SKM-1 treated with dmso at 0.1 percent for 144 hours (cell line): ENCODE measurements around the gene CARTPT.

Source experiments
- DNase-seq: peaks from one replicate; lab custom pipeline; 2025; ENCODE audit not compliant: unreplicated experiment; lab: John Stamatoyannopoulos, UW

CARTPT gene

DNA sequence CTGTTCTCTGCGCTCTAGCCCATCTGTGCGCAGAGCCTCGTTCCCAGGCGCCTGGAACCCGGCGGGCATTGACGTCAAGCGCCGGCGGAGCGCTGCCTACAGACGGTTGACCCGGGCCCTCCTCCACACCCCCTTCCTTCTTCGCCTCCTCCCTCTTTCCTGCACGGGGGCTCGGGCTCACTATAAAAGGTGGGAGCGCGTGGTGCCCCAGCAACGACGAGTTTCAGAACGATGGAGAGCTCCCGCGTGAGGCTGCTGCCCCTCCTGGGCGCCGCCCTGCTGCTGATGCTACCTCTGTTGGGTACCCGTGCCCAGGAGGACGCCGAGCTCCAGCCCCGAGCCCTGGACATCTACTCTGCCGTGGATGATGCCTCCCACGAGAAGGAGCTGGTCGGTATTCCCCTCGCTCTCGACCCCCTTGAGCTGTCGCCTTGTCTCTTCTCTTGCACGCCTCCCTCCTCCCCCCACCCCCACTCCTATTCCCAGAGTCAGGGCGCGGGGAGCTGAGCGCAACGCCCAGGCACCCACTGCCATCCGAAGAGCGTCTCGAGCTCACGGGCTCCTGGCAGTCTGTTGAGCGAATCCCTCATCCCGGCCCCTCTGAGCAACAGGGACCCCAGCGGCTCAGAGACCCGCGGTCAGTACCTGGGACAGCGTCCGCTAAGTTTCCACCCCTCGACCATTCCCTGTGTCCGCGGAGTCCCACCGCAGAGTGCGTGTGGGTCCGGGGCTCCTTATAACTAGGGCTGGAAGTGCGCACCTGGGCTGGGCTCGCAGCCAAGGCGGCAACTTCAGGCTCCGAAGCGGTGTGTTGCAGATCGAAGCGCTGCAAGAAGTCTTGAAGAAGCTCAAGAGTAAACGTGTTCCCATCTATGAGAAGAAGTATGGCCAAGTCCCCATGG, at the start of gene CARTPT:
Gene CARTPT (plus strand): TSS at position 213 of the 902 bp plus-strand sequence. CDS start 19 bp downstream, at position 232.
- DNase-seq, result no peak

DNA sequence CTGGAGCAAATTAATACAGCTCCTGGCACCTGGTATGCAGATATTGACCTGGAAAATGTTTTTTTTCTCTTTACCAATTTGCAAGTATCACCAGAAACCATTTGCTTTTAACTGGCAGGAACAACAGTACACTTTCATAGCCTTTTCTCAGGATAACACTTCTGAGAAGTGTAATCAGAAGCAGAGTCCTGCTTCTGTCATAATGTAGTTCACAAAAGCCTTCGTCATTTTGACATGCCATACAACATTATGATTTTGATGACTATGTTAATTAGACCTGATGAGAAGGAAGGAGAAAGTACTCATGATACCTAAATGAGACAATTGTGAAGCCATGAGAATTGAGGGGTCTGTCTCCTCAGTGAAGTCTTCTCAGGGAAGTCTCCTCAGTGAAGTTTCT, 41.1 kb upstream of the CARTPT start:
- no peak for DNase-seq

DNA sequence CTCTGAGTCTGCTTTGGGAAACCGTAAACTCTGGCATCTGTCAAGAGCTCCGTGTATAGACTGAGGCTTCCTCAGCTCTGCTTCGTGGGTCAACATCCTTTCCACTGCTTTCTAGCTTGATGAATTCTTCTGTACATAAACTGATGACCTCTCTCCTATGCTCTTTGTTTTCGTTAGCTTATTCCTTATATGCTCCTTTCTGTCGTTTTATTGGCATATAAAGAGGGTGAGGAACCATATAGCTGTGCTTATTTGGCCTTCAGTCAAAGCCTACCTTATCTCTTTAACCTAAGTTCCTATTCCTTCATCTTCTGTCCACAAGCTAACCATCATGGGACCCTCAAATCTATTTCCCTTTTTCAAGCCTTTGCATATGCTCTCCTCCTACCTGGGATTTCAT, 39.4 kb upstream of the CARTPT start:
- DNase-seq, result no peak

DNA sequence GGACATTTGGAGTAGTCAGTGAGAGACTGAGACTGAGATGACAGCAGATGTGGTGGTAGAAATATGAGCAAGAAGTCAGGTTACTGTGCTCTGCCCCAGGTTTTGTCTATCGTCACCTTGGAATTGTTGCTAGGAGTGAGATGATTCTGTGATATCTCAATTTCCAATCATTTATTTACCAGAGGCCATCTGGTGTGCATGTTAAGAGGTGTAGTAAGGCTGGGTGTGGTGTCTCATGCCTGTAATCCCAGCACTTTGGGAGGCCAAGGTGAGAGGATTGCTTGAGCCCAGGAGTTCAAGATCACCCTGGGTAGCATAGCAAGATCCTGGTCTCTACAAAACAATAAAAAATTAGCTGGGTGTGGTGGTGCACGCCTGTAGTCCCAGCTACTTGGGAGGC, 38.6 kb upstream of the CARTPT start:
- DNase-seq, result no peak

DNA sequence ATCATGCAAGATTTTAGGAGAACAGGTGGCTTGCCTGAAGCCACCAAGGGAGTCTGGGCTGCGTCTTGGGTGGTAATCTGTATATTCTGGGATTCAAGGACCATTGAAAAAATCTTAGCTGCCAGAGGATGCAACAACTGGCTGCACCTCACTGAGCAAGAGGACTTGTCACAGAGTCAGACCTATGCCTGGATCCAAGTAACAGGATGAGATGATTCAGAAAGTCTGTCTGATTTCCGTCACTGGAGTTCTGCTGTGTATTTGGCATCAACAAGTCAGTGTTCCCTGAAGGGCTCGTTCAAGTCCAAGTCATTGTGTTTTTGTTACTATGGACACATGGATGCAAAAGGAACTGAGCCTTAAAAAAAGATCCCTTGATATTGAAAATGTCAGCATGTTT, 37.8 kb upstream of the CARTPT start:
- no peak for DNase-seq

DNA sequence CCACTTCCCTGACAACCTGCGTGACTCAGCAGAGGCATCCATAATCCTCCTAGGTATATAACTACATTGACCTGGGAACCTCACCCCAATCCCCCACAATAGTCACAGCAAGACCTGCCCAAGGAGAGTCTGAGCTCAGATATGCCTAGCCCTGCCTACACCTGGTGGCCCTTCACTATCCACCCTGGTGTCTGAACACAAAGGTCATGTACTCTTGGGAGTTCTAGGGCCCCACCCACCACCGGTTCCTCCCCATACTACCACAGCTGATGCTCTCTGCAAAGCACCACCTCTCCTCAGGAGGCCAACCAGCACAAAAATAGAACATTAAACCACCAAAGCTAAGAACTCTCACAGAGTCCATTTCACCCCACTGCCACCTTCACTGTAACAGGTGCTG, 34.8 kb upstream of the CARTPT start:
- DNase-seq, result no peak

DNA sequence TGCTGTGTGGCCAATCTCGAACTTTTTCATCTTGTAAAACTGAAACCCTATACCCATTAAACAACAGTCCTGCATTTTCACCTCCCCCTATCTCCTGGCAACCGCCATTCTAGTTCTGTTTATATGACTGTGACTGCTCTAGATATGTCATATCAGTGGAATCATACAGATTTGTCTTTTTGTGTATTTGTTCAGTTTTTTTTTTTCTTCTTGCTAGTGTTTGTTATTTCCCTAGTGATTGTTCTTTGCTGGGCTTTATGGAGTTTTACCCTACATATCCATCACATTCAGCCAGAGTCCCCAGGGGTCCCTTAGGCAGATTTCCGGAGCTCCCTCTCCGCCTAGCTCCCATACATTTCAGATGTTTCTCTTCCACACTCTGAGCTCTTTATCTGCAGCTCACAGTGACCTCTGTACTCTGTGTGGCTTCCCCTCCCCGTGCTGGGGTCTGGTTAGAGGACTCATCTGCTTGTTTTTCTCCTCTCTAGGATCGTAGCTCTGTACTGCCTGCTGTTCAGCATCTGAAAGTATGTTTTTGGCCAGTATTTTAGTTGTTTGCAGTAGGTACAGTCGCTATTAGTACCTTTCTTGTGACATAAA, 25.1 kb upstream of the CARTPT start:
- no peak for DNase-seq

DNA sequence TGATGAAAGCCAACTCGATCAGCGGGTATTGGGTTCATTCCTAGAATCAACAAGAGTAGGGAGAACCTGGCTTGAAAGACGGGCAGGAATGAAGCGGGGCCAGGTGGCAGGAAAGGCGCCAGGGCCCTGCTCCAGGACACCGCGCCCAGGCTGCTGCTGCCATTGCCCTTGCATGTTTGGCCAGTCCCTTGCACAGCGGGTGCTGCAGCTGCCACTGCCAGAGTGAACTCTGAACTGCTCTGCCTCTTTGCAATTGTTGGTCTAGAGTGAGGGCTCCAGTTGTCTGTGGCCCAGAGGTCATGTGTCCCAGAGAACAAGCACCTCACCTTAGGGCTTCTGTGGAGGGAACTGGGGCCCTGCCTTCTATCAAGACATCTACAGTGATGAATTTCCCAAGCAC, 24.0 kb upstream of the CARTPT start:
- DNase-seq, result no peak

DNA sequence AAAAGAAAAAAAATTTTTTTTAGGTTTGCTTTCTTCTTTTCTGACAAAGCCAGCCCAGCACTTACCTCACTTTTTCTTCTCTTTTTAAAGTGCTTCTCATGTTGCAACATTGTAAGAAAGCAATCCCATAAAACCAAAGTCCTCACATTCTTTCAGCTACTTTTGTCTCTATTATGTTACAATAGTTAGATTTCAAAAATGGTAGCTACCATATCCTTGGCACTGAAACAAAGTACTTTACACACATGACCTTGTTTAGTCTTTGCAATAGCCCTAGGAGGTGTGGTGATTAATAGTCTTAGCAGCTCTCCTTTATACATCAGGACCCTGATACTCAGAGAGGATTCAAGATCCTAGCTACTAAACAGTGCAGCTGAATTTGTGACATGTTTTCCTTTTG, 23.5 kb upstream of the CARTPT start:
- DNase-seq, result no peak

DNA sequence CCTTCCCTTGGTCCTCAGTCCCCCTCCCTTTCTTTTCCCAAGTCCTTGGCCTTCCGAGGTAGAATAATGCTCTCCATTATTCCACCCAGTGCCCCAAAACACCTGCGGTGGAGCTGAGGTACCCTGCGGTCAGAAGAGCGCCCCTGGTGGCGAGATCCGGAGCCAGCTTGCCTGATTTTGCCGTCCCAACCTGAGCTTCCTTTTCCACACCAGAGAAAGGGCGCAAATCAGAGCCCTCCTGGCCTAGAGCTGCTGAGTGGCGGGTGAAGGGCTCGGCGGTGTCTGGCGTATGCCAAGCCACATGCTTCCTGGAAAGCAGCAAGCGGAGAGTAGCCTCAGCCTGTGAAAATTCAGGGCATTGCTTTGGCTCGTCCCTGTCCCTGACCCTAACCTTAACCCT, 21.1 kb upstream of the CARTPT start:
- DNase-seq, result no peak

DNA sequence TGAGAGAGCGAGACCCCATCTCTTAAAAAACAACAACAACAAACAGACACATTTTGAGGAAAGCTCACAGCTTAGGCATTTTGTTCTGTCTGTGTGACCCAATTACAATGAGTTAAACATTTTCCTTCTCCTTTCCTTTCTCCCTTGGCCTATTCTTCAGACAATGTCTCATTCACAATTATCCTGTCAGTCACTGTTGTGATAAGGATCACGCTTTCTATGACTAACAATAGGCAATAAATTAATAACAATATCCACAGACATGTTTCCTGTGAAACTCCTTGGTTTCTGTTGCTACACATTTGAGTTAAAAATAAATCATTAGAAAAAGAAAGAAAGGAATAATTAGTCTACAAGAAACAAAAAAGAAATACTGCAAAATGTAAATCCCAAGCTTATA, 19.8 kb upstream of the CARTPT start:
- no peak for DNase-seq

DNA sequence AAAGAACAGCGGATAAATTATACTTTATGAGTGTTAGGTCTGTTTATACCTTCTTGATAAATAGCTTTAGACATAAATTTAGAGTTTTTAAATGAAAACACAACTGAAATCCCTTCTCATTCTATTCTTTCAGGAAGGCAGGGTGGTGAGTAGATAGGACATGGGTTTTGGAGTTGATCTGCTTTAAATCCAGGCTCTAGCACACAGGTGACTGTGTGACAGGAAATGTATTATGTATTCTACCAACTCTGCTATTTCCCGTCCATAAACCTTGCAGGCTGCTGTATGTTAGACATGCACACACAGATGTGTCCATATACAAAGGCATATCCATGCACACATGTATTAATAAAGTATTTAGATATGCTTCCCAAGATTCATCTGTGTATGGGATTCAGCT, 19.3 kb upstream of the CARTPT start:
- no peak for DNase-seq

DNA sequence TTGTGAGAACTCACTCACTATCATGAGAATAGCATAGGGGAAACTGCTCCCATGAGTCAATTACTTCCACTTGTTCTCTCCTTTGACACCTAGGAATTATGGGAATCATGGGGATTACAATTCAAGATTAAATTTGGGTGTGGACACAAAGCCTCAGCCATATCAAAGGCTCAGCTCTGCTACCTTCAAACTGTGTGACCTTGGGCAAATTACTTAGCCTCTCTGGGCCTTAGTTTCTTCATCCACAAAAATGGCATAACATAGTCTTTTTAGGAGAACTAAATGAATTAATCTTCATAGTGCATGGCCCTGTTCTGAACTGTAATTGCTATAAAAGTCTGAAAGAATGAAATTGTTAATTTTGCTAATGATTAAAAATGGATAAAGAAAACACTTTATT, 18.3 kb upstream of the CARTPT start:
- DNase-seq, result no peak

DNA sequence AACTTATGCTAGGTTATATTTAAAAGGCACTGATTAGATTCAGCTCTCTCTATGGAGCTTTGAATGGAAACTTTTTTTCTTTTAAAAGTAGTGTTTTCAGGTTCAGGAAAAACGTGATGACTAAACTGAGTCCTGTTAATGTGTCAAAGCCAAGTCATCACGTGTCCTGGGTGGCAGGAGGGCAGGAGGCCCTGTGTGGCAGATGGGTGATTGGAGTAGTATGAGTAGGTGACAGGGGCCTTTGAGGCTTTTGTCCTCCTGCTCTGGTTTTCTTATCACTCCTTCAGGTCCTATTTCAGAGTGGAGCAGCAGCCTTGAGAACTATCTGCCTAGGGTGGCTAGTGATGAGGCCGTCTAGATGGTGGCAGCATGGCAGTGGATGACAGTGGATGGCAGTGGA, 17.7 kb upstream of the CARTPT start:
- DNase-seq, result no peak

DNA sequence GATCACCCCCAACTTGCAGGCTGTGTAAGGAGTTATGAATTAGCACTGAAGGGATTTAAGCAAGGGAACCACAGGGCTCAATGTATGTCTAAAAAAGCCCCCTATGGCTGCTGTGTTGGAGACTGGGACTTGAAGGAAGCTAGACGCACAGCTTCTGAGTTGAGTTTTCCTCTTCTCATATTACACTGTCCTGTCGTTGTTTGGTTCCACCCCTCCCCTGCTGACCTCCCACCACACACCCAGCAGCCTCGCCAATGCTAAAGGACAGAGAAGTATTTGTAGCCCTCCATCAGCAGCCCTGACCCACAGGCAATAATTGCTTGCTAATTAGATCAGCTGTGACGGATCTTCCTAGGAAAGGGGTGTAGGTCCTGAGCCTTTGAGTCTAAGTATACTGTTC, 15.1 kb upstream of the CARTPT start:
- DNase-seq, result no peak

DNA sequence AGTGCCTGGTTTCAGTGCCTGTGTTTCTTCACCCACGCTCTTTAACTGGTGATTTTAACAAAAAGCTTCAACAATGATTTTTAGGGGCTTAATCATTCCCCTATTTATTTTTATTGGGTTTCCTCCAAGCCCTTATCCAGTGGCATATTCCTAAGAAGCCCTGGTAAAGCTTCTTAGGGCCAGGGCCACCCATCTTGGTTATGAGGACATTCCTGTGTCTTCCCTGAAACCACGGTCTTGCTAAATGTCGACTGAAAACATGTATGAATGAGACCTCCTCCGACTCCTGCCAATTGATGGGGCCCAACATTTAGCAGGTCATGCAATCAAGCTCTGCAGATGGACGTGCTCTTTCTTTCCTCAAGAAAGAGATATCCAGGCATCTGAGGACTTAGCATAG, 13.7 kb upstream of the CARTPT start:
- DNase-seq, result no peak

DNA sequence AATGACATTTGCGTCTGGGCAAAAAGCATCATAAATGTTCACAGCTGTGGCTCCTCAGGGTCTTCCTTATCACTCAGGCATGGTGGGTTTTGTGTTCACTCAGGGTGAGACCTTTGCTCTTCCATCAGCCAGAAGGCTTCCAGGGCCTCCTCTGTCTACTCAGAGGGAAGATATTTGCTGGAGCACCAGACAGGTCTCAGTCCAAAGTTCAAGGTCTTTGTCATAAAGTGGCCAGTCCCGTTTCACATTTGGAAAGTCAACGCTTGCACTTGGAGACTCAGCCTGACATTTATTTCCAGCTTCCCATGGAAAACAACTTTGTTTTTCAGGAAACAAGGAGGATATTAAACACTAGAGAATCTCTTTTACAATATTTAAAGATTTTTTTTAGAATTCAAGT, 12.2 kb upstream of the CARTPT start:
- no peak for DNase-seq

DNA sequence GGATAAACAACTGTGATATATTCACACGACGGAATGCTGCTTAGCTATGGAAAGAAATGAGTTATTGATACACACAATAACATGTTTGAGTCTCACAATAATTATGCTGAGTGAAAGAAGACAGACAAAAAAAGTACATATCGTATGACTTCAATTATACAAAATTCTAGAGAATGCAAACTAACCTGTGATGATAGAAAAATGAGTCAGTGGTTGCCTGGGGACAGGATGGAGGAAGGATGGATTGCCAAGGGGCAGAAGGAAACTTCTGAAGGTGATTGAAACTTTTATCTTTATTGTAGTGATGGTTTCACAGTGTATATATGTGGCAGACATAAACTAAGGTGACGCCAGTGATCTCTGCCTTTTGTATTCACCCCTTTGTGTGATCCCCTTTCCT, 7.5 kb upstream of the CARTPT start:
- no peak for DNase-seq

DNA sequence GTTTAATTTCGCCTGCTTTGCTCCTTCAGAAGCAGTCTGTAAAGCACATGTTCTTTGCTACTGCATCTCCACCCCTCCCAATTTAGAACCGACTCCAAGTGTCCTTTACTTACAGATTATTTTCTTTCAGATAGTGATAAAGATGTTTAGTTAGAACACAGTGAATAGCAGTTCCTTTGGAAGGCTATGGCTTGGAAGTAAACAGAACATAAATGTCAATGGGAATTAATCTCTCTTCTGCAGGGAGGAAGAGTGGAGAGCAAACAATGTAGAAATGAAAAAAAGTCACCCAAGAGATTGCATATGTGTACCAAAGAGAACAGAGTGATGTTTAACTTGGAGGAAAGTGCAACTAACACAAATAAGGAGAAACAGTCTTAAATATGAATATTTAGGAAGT, 4.2 kb upstream of the CARTPT start:
- no peak for DNase-seq

DNA sequence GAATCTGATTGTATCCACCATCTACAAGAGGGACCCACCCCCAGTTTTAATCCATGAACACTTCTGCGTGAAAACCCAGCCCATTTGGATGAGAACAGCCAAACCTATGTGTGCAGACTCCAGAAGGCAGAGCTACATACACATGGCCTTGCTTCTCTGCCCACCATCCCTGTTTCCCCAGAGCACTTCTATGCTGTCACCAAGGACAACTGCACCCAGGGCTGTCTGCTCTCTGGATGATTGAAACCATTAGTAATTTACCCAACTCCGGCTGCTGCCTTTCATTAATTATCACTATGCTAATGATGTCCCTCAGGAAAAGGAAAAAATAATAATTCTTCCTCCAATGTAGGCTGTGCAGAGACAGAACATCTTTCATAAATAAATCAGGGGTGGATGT, 8.9 kb downstream of the CARTPT start:
- no peak for DNase-seq

DNA sequence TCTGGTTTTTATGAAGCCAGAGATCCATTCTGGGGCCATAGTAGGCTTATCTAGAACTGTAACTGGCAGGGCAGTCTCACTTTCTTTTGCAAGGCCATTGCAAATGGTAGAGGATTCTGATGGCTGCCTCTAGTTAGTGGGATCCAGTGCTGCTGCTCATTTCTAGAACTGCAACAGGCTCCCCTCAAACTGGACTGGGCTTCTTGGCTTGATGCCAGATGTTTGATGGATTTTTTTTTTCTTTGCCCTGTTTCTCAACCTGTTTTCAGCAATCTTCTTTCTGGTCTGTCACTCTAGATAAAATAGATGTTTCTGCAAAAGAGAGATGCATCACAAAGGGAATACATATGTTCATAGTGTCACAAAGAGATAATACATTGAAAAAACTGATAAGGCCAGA, 11.9 kb downstream of the CARTPT start:
- DNase-seq, result no peak

DNA sequence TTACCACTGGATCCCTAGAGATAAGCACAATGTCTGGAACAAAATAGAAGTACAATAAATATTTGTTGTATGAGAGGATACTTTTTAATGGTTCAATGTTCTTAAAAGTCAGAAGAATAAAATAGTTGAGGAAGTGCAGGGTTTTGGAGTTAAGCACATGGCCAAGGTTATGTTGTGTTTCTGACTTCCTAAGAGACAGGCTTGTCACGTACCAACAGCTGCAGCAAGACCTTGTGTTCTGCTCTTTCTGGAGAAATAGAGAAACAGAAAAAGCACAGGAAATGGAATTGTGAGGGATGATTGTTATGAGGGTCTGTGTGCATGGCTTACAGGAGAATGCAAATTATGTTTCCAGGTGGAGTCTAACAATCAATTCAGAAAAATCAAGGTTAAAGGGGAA, 12.9 kb downstream of the CARTPT start:
- DNase-seq, result no peak

DNA sequence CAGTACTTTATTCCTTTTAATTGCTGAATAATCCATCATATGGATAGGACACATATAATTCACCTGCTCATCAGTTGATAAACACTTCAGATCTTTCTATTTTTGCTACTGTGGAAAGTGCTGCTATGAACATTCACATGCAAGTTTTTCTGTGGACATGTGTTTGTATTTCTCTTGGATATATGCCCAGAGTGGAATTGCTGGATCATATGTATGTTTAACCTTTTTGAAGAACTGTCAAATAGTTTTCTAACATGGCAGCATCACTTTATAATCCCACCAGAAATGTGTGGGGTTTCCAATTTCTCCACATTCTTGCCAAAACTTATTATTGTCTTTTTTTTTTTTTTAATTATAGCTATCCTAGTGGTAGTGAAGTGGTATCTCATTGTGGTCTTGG, 15.1 kb downstream of the CARTPT start:
- no peak for DNase-seq
